ENCODE results near the gene TCFL5.

The TCFL5 gene

DNA sequence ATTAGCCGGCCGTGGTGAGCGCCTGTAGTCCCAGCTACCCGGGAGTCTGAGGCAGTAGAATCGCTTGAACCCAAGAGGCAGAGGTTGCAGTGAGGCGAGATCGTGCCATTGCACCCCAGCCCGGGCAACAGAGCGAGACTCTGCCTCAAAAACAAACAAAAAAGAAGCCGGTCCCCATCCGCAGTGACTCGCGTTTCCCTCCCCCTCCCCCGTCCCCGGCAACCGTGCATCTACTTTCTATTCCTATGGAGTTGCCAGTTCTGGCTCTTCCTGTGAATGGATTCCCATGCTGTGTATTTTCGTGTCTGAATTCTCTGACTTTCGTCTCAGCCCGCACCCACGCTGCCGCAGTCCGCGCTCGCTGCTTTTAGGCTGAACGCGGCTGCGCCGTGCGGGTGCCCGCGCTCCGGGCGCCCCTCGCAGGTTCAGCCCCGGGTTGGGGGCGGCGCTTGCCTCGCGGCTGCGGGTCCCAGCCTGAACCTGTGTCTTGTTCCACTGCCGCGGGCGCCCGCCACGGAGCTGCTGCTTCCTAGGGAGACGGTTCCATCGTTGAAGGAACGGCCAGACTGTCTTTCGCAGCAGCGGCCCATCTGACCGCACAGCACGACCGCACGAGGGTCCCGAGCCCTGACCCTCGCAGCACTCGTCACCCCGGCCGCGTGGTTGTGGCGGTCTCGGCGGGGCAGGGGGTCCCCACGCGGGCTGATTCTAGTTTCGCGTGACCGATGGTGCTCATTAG is 66.4 kb downstream of the TCFL5 start:
- peak; percentile 62 for DNase-seq (ENCODE audit: low spot score)

DNA sequence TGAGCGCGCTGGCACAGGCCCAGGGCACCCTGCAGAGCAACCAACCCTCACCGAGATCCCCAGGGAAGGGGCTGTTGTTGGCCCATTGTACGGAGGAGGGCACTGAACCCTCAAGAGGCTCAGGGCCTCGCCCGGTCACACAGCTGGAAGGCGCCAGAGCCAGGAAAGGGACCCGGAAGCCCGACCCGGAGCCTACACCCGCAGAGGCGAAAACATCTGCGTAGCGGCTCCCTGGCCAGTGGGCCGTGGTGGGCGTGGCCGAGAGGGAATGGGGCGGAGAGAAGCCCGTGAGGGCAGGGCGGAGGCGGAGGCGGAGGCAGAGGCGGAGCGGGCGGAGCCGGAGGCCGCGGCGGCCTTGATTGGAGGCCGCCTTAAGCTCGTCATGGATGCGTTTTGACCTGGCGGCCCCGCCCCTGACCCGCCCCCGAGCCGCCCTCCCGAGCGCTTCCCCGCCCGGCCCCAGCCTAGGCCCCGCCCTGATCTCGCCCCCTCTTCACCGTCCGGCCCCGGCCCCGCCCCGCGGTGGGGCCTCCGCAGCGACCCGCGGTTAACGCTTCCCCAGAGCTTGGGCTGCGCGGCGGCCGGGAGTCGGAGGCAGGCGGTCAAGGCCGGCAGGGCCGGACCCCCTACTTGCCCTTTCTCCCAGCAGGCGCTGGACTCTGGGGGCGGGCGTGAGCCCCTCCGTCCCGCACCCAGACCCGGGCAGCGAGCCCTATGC is 67.5 kb downstream of the TCFL5 start:
- DNase-seq (ENCODE audit: low spot score) = peak; percentile 97

GRCh38 chr20:62793757-62794006 is 67.9 kb downstream of the TCFL5 start:
- DNase-seq (ENCODE audit: low spot score) = no peak

- peak; percentile 48 for DNase-seq (ENCODE audit: low spot score)
These were observed 68.5 kb downstream of the TCFL5 start for GRCh38 chr20:62792940-62793756.

DNA sequence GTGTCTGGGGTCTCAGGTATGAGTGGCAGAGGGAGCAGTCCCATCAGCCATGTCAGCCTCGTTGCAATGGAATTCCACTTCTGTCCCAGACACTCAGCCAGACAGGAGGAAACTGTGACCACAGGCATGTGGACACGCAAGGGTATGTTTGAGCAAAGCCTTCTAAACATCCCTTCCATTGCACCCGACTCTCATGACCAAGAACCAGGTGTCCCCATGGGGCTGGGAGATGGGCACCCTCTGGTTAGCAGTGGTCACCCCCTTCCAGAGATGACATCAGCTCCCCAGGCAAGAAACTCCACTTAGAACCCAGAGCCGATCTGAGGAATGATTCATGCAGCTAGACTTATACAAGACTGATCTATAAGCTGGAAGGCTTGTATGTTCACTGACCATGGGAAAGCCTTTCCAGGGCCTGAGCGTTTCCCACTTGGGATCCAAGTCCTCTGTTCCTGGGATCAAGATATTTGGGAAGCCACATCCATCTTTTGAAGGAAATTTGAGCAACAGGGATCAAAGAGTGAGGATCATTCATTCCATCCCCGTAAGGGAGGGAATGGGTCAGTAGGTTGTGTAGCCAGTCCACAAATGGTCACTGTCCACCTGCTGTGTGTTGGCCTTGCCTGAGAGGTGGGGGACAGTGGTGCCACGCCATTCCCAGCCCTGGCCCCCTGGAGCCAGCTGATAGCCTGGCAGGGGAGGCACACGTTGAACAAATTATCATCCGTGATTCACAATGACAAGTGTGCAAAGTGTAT is 69.3 kb downstream of the TCFL5 start:
- no peak for DNase-seq (ENCODE audit: low spot score)

DNA sequence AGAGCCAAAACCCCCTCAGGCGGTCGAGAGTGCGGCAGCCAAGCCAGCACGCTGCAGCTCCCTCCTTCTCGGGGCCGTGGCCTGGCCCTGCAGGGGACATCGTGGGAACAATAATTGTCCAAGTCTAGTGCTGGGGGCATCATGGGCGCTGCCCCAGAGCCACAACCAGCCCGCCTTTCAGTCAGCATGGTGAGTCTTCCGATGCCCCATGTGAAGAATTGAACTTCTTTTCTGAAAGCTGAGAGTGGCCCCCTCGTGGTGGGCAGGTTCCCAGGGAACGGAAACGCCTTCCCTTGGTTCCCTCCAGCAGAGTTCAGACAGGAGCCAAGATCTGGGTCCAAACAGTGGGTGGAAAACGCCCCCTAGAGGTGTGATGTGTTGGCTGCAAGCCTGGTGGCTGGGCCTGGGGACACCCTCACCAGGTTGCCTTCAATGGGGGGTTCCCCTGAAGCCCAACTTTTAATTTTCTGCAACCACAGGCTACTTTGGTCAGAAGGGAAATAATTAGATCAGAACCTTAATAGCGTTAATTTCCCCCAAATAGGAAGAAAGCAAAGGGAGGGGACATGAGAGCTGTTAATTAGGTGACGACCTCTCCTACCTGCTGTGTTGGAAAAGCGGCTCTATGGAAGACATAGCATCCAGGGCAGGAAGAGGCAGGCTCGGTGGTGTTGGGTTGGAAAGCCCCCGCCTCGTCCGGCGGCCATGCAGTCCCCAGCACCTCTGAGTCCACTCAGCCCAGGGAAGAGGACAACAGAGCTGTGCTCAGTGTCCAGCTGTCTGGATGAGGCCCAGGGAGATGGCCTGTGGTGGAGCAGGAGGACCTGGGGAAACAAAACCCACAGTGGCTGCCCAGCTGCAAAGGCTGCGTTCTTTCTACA is 70.1 kb downstream of the TCFL5 start:
- DNase-seq (ENCODE audit: low spot score) = peak; percentile 67

All from germinal center (tissue), 1 donor.